ENCODE measurements around the gene CFAP73. TPM values are rescaled to one million over a fixed set of nuclear protein-coding genes. Genes with fewer than 3 reads are reported as not detected.

CFAP73 gene
- total RNA-seq, 1 experiment from 2014 or later: not detected

- Histone ChIP-seq H3K4me3 (ENCODE audit: insufficient read depth, low read depth, low read length) (no peak overlapping the region), H3K36me3 (replicated peaks; ENCODE audit: control insufficient read depth, insufficient read depth, low read length) (no peaks in the 10 kb centered on the region), H3K27me3 (ENCODE audit: control insufficient read depth, insufficient read depth, low read length) (no peaks in the 10 kb centered on the region)
- DNase-seq: no peak
Measured at GRCh38 chr12:113207613-113208040, 58.1 kb downstream of the CFAP73 start.

DNA sequence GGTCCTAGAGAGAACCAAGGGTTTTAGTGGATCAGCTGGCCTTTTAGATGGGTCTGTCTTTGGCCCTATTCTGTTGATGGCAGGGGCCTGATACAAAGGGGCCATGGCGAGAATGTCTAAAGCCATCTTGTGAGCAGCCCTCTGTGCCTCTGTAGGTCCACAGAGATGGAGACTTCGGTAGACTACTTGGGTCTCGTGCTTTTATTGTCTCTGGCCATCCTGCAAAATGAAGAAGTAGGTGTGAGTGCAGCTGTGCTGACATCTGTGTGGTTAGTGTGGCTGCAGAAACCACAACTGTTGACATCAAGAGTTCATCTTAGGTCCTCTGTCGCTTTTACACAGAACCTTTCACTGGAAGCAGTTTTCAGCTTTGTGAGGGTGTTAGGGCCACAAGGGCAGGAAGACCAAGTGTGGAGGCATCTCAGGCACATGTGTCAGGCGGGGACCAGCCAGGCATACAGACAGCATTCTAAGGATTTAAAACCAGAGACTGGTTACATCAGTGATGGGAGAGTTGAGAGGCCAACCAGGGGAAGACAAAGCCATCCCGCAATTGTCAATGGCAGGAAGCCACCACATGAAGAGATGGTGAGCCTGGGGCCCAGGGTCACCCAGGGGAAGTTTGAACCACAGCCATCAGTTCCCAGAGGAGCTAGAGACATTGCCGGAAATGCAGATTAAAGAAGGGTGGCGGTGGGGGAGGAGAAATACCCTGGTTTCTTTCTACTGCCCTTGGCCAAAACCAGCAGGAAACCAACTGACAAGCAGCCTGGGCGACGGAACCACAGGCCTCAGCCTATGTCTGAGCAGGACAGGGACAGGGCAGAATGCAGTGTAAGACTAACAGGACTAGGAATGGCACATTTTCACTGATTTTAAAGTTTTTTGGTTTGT, 58.8 kb downstream of the CFAP73 start:
- no peak for DNase-seq

More for the DNA sequence above, 58.8 kb downstream of the CFAP73 start:
- H3K4me3 ChIP-seq (ENCODE audit: insufficient read depth, low read depth, low read length): no peak overlapping the region
- H3K36me3 ChIP-seq (replicated peaks; ENCODE audit: control insufficient read depth, insufficient read depth, low read length): no peaks in the 10 kb centered on the region
- no peaks in the 10 kb centered on the region for H3K27me3 ChIP-seq (ENCODE audit: control insufficient read depth, insufficient read depth, low read length)

Other genes with a start within 250 kb of the CFAP73 start
- gene OAS1, start 242.8 kb upstream of the CFAP73 start, total RNA-seq (2014; rRNA removed; shearing (Covaris generic)): 0.62 and 0.96 TPM in 2 replicates
- 0.21 and 3.6 TPM in 2 replicates for gene OAS3, start 211.2 kb upstream of the CFAP73 start, total RNA-seq (2014; rRNA removed; shearing (Covaris generic))
- not detected in 2 replicates for gene OAS2, start 171.2 kb upstream of the CFAP73 start, total RNA-seq (2014; rRNA removed; shearing (Covaris generic))
- 1.00 and 2.5 TPM in 2 replicates for gene DTX1, start 93.0 kb upstream of the CFAP73 start, total RNA-seq (2014; rRNA removed; shearing (Covaris generic))
- gene RASAL1, start 14.0 kb upstream of the CFAP73 start, total RNA-seq (2014; rRNA removed; shearing (Covaris generic)): 4.4 and 4.5 TPM in 2 replicates
- gene DDX54, start 35.8 kb downstream of the CFAP73 start, total RNA-seq (2014; rRNA removed; shearing (Covaris generic)): 93.9 and 101 TPM in 2 replicates
- 42.3 and 45.9 TPM in 2 replicates for gene RITA1, start 36.0 kb downstream of the CFAP73 start, total RNA-seq (2014; rRNA removed; shearing (Covaris generic))
- gene TPCN1, start 71.7 kb downstream of the CFAP73 start, total RNA-seq (2014; rRNA removed; shearing (Covaris generic)): 19.2 and 20.7 TPM in 2 replicates
- 10.7 and 16.7 TPM in 2 replicates for gene SLC8B1, start 185.4 kb downstream of the CFAP73 start, total RNA-seq (2014; rRNA removed; shearing (Covaris generic))
- gene PLBD2, start 208.9 kb downstream of the CFAP73 start, total RNA-seq (2014; rRNA removed; shearing (Covaris generic)): 12.6 and 12.7 TPM in 2 replicates

All from H7 (cell line).